GM19193 (cell line): ENCODE measurements around the gene SH2D3C.

Experiments
- POLR2A ChIP-seq: IDR thresholded peaks from 4 replicates; pipeline ENCODE4 v1.6.1; 2011; ENCODE audit not compliant: insufficient read depth, insufficient read length; ENCODE audit errors: extremely low read depth

Gene SH2D3C

DNA sequence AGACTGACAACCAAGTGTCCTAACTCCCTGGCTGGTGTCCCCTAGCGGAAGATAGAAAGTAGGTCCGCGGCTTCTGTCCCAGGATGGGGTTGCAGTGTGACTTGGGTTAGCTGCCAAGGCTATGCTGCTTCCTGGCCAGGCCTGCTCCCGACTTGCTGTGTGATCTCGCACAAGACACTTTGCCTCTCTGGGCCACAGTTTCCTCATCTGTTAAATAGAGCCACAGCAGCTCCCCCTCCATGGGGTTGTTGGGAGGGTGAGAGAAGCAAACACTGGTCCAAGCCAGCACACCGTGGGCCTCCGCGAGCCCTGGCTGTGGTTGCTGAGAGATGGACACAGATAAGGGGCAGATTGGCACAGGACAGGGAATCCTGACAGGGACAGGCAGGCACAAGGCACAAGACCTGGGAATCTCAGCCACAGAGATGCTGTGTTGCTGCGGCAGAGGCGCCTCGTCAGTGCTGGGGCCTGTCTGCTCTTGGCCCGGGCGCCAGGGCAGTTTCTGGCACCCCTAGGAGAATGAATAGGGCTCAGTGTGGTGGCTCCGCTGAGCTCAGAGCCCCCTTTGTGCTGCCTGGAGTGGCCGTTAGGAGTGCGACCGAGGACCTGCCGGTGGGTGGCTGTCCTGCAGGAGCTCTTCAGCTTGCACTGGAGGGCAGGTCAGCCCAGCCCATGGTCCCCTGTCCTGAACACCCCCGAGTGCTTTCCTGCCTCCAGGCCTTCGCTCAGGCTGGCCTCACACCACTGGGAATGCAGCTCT is 1.8 kb upstream of the SH2D3C start:
- no peak for TF ChIP-seq POLR2A

DNA sequence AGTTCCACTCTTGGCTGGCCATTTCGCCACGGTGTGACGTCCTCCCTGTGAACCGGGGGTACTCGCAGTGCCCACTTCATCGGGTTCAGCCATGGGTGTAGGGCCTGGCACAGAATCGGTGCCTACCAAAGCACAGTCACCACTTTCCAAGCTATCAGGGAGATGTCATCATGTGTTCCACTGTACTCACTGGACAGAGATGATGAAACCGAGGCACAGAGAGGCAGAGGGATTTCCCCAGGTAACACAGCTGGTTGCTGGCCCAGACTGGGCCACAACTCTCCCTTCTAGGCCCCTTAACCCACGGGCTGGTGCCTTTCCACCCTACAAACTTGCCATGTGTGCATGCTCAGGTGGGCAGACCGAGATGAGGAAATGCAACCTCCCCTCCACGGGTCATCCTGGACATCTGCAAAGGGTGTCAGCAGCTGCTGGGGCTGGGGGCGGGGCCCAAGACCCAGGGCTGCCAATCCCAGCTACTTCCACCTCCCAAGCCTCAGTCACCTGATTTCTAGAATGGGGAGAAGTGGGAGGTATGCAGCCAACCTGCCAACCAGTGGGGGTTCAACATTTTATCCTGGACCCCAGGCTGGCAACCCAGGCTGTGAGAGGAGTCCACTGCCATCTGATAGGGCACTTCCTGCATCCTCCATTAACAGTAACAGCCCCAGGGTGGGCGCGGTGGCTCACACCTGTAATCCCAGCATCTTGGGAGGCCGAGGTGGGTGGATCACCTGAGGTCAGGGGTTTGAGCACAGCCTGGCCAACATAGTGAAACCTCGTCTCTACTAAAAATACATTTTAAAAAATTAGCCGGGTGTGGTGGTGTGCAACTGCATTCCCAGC is 893 bp upstream of the SH2D3C start:
- TF ChIP-seq POLR2A: peak; percentile 39

DNA sequence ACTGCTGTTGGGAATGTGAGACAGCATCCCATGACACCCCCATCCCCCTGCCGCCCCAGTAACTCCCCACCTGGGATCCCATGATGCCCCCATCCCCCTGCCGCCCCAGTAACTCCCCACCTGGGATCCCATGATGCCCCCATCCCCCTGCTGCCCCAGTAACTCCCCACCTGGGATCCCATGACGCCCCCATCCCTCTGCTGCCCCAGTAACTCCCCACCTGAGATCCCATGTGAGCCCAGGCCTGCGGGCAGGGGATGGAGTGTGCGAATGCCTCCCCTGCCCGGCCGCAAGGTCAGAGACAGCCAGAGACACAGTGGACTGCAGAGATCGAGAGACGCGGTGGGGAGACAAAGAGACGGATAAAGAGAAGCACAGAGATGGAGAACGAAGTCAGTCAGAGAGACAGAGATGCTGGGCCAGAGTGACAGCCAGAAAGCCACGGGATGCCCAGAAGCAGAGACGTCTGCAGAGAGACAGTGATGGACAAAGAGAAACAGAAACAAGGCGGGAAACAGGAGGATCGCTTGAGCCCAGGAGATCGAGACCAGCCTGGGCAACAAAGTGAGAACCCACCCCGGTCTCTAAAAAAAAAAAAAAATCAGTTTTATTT is 992 bp downstream of the SH2D3C start:
- no peak for TF ChIP-seq POLR2A

DNA sequence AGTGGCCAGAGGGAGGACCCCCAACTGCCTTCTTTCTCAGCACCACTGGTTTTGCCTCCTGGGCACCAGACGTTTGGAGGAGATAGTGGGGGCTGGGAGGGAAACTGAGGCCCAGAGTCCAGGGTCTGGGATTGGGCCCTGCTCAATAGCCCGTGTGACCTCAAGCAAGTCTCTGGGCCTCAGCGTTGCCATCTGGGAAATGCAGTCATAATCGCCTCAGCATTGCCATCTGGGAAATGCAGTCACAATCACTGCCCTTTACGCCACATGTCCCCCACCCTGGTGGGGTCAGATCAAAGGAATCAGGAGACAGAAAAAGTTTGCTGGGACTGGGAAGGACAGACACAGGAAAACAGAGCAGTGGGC is 1.6 kb downstream of the SH2D3C start:
- TF ChIP-seq POLR2A: no peak

DNA sequence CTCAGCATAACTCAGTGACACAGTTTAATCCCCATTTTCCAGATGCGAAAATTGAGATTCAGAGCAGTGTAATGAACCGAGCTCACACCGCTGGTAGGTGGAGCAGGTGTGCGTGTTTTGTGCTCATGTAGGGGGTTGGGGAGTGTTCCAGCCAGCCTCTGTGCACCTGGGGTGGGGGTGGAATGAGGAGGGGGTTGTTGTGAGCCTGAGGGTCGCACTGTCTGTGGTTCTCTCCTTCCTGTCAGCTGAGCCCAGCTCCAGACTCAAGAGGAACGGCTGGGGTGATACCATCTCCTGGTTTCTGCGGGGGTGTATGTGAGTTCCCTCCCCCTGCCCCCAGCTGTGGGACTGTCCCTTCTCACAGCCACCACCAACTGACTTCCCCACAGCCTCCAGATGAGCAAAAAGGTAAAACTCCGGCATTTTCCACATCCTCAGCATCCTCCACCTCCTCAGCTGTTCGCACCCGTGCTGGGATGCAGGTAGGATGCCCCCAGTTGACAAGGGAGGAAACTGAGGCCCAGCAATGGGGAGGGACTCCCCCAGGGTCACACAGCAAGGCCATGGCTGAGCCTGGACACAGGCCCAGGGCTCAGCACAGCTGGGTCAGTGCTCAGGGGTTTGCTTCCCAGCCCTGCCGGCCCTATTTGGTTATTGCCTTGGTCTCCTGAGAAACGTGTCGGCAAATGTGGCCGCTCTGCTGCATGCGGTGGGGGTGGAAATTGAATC is 2.1 kb downstream of the SH2D3C start:
- TF ChIP-seq POLR2A: peak; percentile 46

DNA sequence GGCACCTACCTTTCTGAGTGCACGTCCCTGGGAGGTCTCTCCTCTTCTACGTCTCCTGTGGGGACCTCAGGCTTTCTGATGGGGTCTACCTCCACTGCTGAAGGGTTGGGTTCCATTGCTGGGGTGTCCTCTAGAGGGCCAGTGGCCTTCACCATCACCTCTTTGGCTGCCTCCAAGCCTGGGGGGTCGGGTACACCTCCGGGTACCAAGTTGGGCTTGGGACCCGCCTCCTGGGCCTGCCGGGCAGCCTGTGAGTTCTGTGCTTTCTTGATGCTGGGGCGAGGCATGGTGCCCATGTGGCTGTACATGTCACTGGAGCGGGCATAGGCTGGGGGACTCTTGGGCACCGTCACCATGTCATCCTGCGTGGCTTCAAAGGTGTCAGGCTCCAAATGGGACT is 4.5 kb downstream of the SH2D3C start:
- no peak for TF ChIP-seq POLR2A

DNA sequence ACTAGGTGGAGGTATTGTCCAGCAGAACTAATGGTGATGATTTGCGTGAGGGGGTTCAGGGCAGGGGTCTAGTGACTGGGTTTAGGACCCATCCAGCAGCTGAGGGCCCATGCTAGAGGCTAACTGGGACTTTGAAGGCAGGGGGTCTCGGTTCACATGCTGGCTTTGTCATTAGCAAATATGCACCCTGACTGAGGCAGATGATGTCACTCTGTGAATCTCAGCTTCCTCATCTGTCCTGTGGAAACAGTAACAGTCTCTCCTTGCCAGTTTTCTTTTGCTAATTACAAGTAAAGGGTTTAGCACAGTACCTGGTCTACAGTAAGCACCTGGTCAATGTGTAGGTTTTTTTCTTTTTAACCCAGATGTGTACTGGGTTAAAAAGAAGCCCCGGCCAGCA is 5.2 kb downstream of the SH2D3C start:
- no peak for TF ChIP-seq POLR2A

DNA sequence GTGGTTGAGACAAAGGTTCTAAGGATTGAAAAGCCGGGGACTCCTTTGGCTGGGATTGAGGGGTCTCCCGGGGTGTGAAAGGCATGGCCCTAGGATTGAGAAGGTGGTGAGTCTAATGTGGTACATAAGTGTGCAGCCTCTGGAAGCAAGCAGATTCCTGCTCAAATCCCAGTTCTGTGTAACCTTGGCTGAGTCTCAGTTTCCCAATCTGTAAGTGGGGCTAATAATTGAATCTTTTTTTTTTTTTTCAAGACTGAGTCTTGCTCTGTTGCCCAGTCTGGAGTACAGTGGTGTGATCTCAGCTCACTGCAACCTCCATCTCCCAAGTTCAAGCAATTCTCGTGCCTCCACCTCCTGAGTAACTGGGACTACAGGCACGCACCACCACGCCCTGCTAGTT is 5.9 kb downstream of the SH2D3C start:
- no peak for TF ChIP-seq POLR2A

DNA sequence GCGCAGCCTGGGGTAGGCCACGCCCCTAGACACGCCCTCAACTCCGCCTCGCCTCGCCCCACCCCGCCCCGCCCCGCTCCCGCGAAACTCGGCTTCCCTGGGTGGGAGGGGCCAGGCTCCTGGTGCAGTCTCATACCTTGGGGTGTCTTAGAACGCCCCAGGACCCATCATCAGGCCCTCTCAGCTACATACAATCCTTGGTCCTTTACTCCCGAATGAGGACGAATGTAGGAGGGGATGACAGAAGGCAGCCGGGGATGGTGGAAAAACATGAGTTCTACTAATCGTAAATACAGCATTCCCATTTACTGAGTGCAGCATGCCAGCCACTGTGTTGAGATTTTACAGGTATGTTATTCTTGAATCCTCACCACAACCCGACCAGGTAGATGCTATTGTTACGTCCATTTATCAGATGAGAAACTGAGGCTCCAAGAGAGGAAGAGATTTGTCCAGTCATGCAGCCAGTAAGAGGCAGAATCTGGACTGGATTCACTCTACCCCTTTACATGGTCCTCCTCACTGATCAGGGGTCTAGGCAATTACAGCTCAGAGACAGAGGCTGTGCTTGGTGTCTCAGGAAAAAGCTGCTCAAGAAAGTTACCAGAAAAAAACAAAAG is 6.8 kb downstream of the SH2D3C start:
- TF ChIP-seq POLR2A: no peak

DNA sequence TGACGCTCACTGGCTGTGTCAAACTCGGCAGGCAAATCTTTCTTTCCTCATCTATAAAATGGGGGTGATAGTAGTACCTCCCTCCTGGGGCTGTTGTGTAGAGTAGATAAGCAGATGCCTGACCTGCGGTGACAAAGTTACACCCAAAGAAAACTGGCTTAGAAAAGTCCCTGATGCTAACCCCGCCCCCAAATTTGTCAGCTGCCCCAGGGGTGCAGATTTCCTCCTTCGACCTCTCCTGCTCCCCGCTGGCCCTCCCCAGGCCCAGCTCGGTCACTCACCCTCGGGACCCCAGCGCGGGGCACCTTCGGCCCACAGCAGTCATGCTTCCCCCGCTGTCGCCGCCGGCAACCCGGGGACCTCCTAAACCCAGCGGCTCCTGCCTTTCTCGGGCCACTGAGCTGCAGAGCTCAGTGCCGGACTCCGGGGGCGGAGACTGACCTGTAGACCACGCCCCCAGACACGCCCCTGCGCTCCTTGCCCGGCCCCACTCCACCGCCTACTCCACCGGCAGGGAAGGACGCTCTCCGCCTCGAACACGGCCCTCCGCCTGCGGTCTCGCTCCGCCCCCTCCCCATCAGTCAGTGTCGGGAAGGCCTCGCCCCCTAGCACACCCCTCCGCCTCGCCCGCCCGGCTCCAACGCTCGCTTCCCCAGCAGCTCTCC is 7.4 kb downstream of the SH2D3C start:
- no peak for TF ChIP-seq POLR2A

DNA sequence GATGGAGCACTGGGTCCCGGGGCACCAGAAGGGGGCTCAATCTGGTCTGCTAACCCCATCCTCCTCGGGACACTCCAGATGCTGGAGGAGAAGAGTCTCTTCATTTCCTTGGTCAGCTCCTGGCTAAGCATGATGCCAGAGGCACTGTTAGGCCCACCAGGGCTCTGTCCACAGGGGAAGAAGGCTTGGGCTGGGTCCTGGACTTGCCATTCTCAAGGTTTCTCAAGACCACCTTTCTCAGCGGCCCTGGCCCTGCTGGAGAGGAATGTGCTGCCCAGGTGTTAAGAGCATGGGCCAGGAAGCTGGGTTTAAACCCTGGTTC is 7.9 kb downstream of the SH2D3C start:
- no peak for TF ChIP-seq POLR2A

DNA sequence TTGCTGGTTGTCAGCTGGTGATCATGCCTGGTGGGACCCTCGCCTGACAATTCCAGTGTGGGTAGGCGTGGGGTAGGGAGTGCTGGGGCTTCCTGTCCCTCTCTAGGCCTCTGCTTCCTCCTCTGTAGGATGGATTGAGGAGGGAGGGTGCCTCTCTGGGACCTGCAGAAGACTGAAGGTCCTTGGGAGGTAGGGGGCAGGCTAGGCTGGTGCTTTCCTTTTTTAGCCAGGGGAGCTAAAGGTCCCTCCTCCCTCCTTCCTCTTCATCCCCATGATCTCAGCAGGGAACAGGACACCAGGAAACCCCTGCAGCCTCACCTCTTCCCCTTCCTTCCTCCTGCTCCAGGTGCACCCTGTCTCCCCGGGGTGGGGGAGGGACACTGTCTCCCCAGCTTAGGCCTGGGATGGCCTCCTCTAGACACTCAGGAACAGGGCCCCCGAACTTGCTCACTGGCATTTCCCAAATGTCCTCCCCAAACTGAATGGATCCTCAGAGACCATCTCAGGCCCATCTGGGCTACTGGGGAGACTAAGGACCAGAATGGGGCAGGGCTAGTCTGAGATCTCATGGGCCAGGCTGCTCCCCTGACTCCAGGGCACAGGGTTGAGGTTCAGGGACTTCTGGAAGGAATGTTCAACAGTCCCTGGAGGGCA is 8.4 kb downstream of the SH2D3C start:
- no peak for TF ChIP-seq POLR2A

DNA sequence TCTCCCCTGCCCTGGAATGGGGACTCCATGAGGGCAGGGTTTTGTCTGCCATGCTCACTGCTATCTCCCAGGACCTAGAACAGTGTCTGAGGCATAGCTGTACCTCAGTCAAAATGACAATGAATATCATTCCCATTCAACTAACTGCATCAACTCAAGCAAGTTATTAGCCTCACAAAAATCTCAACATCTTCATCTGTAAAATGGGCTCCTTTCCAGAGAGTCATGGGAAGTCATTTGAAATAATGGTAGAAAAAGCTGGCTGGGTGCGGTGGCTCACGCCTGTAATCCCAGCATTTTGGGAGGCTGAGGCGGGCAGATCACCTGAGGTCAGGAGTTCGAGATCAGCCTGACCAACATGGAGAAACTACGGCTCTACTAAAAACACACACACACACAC is 9.4 kb downstream of the SH2D3C start:
- TF ChIP-seq POLR2A: no peak

DNA sequence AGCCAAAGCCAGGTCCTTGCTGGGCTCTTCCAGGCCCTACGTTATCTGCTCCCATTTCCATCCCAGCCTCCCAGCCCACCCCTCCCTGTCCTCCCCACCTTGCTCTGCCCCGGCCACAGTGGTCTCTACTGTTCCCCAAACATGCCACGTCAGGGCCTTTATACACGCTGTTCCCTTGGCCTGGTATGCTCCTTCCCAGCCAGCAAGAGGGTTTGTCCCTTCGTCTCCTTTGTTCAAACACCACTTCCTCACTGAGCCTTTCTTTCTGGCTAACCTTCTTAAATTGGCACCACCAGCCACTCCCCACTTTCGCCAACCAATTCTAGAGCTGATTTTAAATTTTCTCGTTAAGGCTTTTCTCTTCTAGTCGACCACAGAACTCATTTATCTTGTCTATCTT is 9.8 kb downstream of the SH2D3C start:
- TF ChIP-seq POLR2A: no peak
